DMS79 (cell line): ENCODE results near the gene ADGB.
"Not testable (repeated sequence)": the region's sequence is repeated elsewhere in the genome, so short reads cannot be mapped to it uniquely, and the experiment has no call there.

Experiments used
- DNase-seq: peaks from one replicate; lab custom pipeline; 2025; lab: John Stamatoyannopoulos, UW

ADGB gene

GRCh38 chr6:146767632-146768031 is 168.9 kb downstream of the ADGB start:
- no peak for DNase-seq

DNA sequence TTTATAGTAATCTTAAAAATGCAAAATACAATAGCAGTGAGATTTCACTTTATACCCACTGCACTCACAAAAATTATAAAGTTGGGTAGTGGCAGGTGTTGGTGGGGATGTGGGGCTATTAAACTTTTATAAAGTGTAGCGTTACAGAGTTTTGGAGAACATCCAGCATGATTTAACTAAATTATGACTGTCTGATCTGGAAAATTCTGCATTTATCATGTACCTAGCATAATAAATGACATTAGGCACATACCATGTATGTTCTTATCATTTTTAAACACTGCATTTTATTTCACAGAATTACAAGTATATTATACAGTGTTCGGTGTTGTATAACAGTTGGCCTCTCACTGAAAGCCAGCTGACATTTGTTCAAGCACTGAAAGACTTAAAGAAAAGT is 169.9 kb downstream of the ADGB start:
- no peak for DNase-seq

DNA sequence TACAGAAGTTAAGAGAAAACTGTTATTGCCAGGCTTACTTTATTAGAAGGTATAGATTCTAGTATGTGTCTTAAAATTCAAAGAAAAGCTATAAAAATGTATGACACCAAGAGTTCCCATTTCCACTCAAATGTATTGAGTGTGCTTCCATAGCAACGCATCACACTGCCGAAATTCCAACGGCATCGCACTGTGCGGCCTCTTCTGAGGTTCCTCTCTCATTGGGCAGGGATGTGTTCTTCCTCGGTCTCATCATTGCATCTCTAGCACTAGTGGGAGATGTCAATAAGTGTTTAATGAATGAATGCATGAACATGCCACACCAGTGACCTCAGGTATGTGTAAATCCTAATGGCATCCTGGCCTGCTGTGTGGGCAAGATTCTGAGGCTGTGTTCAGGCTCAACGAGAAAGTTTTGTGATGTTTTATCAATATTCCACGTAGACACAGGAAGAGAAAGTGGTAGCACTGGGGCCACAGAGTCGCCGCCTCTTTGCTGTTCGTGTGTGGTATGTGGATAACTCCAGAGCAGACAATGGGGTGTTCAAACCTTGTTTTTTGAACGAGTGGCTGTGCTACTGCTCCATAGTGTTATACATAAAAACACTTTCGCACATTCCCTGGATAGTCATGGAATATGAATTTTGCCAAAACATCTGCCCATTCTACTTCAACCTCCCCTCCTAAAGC is 171.6 kb downstream of the ADGB start:
- no peak for DNase-seq

GRCh38 chr6:146770965-146771735 is 172.4 kb downstream of the ADGB start:
- no peak for DNase-seq

- no peak for DNase-seq
These were observed 176.4 kb downstream of the ADGB start for GRCh38 chr6:146775220-146775619.

GRCh38 chr6:146781836-146782235 is 183.1 kb downstream of the ADGB start:
- DNase-seq = no peak

GRCh38 chr6:146785001-146785585 is 186.3 kb downstream of the ADGB start:
- DNase-seq = no peak

DNA sequence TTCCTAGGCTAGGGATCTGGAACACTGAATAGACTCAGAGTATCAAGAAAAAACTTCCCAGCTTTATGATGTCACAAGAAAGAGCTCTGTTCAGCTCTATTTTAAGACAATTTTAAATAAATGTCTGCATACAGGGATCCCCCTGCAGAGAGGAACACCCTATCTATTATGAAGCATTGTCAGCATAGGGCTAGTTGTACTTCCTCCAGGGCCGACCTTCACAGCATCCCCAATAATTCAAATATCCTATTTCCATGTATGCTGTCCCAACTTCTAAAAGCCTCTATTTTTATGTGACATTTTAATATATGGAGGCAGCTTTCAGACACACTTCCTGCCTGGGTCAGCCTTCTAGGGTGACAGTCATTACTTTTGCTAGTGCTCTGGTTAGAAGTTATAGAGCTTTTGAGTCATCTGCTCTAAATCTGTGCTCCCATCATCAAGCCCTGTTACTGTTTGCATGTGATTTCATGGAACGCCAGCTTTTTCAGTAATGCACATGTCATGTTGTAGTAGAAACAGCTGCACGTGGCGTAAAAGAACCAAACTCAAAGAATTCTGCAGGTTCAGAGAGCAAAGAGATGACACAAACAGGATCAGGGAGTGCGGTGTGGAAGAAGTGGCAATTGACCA is 189.2 kb downstream of the ADGB start:
- DNase-seq = no peak

DNA sequence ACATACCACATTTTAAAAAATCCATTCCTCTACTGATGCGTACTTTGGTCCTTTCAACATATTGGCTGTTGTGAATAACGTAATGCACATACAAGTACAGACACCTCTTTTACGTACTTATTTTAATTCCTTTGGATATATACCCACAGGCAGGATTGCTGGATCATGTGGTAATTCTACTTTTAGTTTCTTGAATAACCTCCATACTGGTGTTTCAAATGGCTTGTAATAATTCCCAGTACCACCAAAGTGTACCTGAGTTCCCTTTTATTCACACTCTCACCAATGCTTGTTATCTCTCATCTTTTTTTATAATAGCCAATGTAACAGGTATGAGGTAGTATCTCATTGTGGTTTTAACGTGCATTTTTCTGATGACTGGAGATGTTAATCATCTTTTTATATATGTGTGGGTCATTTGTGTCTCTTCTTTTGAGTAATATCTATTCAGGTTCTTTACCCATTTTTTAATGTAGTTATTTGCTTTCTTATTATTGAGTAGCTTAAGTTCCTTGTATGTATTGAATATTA is 191.9 kb downstream of the ADGB start:
- DNase-seq = no peak

GRCh38 chr6:146791930-146792329 is 193.2 kb downstream of the ADGB start:
- no peak for DNase-seq

DNA sequence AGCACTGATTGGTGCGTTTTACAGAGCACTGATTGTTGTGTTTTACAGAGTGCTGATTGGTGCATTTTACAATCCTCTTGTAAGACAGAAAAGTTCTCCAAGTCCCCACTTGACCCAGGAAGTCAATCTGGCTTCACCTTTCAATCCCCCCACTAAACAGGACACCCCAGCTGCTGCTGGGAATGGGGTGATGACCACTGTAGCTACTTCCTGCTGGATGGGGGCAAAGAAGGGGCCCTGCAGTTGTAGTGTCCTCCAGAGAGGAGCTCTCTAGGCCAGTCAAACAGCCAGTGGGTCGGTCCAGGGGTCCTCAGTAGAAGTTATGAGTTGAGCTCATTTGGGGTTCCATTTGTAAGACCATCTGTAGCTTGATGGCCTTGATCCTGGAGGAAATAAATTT is 194.4 kb downstream of the ADGB start:
- not testable (repeated sequence) for DNase-seq

DNA sequence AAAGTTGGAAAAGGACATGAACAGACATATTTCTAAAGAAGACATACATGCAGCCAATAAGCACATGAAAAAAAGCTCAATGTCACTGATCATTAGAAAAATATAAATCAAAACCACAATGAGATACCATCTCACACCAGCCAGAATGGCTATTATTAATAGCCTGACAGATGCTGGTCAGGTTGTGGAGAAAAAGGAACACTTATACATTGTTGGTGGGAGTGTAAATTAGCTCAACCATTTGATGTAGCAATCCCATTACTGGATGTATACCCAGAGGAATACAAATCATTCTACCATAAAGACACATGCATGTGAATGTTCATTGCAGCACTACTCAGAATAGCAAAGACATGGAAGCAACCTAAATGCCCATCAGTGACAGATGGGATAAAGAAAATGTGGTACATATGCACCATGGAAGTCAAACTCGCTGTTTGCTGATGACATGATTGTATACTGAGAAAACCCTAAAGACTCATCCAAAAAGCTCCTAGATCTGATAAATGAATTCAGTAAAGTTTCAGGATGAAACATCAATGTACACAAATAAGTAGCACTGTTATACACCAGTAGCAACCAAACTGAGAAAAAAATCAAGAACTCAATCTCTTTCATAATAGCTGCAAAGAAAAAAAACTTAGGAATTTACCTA is 196.8 kb downstream of the ADGB start:
- no peak for DNase-seq

DNA sequence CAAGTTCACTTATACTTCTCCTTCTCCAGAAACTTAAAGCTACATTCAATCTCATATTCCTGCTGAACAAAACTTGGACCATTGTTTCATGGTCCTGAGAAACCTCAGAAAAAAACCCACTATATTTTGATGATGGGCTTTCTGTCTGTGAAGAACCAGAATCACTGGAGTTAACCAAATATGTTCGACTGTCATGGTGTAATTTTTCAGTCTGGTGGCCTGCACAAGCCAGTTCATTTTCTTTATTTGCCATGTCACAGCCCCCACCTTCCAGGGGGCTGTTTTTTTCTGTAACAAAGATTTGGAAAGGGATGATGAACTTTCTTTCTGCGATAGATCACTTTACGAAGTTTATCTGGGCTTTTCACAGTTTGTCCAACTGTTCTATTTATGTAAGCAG is 204.4 kb downstream of the ADGB start:
- not testable (repeated sequence) for DNase-seq

DNA sequence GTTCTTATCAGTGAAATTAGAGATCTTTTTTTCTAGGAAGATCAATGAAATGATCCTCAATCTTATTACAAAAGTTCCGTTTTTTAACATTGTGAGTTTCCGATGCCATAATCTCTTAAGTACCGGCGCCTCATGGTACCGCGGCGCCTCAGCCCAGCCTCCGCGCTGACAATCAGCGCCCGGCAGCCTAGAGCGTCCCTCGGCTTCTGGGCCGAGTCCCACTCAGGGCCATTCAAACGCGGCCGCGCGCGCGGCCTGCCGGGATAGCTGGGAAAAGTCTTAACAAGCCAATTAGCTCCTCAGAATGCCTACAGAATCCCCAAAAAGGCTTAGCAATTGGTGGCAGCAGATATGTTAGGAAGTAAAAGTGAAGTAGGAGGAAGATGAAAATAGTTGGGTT is 204.8 kb downstream of the ADGB start:
- no peak for DNase-seq

- DNase-seq = no peak
These were observed 207.0 kb downstream of the ADGB start for GRCh38 chr6:146805546-146806325.

DNA sequence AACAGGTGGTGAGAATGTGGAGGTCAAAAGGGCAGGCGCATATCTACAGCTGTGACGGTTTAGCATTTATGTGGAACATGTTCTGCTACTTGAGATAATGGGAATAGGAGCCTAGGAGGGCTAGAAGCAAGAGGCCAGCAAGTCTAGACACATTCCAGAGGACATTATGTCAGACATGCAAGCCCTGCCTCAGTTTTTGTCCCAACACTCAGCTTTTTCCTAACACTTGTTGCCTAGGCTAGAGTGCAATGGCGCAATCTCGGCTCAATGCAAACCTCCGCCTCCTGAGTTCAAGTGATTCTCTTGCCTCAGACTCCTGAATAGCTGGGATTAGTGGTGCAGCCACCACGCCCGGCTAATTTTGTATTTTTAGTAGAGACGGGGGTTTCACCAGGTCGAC is 210.2 kb downstream of the ADGB start:
- not testable (repeated sequence) for DNase-seq

DNA sequence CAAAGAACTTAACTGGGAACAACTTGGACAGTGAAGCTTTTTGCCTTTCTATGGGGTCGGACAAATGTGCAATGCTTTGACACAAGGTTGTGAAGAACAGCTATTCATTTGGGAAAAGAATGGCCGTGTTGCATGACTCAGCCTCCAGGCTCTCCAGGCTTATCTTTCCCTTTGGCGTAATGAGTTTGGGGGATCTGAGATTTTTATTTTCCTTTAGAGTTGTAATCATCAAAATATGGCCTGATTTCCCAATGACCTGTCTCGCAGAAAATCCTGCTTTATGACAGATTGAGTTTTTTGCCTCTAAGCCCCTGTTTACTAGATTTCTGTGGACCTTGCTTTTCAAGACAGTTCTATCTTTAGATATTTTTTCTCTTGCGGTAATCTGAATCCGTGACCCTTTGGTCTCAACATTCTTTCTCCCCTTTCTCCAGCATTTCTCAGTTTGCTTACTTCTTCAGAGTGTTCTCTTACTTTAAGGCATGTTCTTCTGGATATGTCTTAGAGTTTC is 214.1 kb downstream of the ADGB start:
- not testable (repeated sequence) for DNase-seq

- DNase-seq = no peak
These were observed 214.8 kb downstream of the ADGB start for GRCh38 chr6:146813554-146813953.

- DNase-seq = no peak
These were observed 215.5 kb downstream of the ADGB start for GRCh38 chr6:146814148-146814750.
